SK-N-SH (cell line): ENCODE data around the gene DUSP2. TPM values are rescaled to one million over a fixed set of nuclear protein-coding genes. Genes with fewer than 3 reads are reported as not detected.

Experiments
- CTCF ChIA-PET: fragments of 300-600, 350-600 bp; formaldehyde crosslinking; extraction: SDS; loops from one replicate; lab custom pipeline; 2021; lab: Yijun Ruan, JAX
- POLR2A ChIA-PET: fragments of 350-600 bp; sonication (Branson Sonifier 250); formaldehyde crosslinking; extraction: SDS; loops from one replicate; lab custom pipeline; 2020; ENCODE audit warnings: antibody characterized with exemption, inconsistent platforms; lab: Yijun Ruan, JAX
- DNase-seq: peaks from one replicate; pipeline ENCODE4 v3.0.0; 2012
- H2AFZ ChIP-seq: fragments of 200-600 bp; sonication (generic); 2 replicates; pipeline ENCODE4 v1.8.1; 2016; ENCODE audit warnings: antibody characterized with exemption, mild to moderate bottlenecking, low read depth
- H3F3A ChIP-seq: fragments of 200-600 bp; sonication (generic); replicated peaks from 2 replicates; pipeline ENCODE3; 2016; ENCODE audit warnings: antibody characterized with exemption, mild to moderate bottlenecking; ENCODE audit not compliant: insufficient read depth
- H3K27ac ChIP-seq, 2 experiments: fragments of 200-500 bp in 1 of 2; fragments of 200-600 bp in 1 of 2; sonication (Bioruptor generic) in 1 of 2; sonication (generic), shearing (Covaris generic) in 1 of 2; 2 replicates each; pipeline versions ENCODE4 v1.5.1 to v1.6.1; 2014 to 2016; ENCODE audit warnings: low read depth in 2 of 2, inconsistent platforms in 1 of 2, low read length in 1 of 2, mild to moderate bottlenecking in 1 of 2, mixed read lengths in 1 of 2
- H3K27me3 ChIP-seq: fragments of 200-600 bp; sonication (generic), shearing (Covaris generic); 2 replicates; pipeline ENCODE4 v1.6.1; 2016; ENCODE audit warnings: mixed run types; ENCODE audit not compliant: insufficient read depth
- H3K36me3 ChIP-seq, 2 experiments: fragments of 200-500 bp in 1 of 2; fragments of 200-600 bp in 1 of 2; sonication (Bioruptor generic) in 1 of 2; sonication (generic) in 1 of 2; replicated peaks in 1 of 2; 2 replicates each; pipeline versions ENCODE3 to v1.5.1; 2014 to 2016; ENCODE audit warnings: low read length in 1 of 2, mild to moderate bottlenecking in 1 of 2; ENCODE audit not compliant: insufficient read depth in 2 of 2, control insufficient read depth in 1 of 2
- H3K4me1 ChIP-seq, 2 experiments: fragments of 200-500 bp in 1 of 2; fragments of 200-600 bp in 1 of 2; sonication (Bioruptor generic) in 1 of 2; sonication (generic), shearing (Covaris generic) in 1 of 2; 2 replicates each; pipeline versions ENCODE4 v1.5.1 to v1.6.1; 2014 to 2016; ENCODE audit warnings: low read depth in 1 of 2, low read length in 1 of 2, mixed run types in 1 of 2; ENCODE audit not compliant: insufficient read depth in 2 of 2, control insufficient read depth in 1 of 2
- H3K4me2 ChIP-seq: fragments of 200-600 bp; sonication (generic), shearing (Covaris generic); 2 replicates; pipeline ENCODE4 v1.6.1; 2017; ENCODE audit warnings: mixed run types
- H3K4me3 ChIP-seq, 2 experiments: fragments of 200-500 bp in 1 of 2; fragments of 200-600 bp in 1 of 2; sonication (Bioruptor generic) in 1 of 2; sonication (generic), shearing (Covaris generic) in 1 of 2; 2 replicates each; pipeline versions ENCODE4 v1.5.1 to v1.8.1; 2014 to 2016; ENCODE audit warnings: low read depth in 2 of 2, inconsistent platforms in 1 of 2, low read length in 1 of 2, mild to moderate bottlenecking in 1 of 2, mixed read lengths in 1 of 2, moderate library complexity in 1 of 2
- H3K79me2 ChIP-seq: fragments of 200-600 bp; sonication (generic); 2 replicates; pipeline ENCODE4 v1.8.1; 2017; ENCODE audit warnings: mild to moderate bottlenecking; ENCODE audit not compliant: insufficient read depth
- H3K9ac ChIP-seq: fragments of 200-600 bp; sonication (generic); 2 replicates; pipeline ENCODE4 v1.6.1; 2017; ENCODE audit warnings: mixed run types
- H3K9me2 ChIP-seq: fragments of 200-600 bp; sonication (generic); 2 replicates; pipeline ENCODE4 v1.6.1; 2017; ENCODE audit warnings: mixed run types
- H3K9me3 ChIP-seq: fragments of 200-600 bp; sonication (generic); 2 replicates; pipeline ENCODE4 v1.6.1; 2017; ENCODE audit warnings: mixed run types, mild to moderate bottlenecking, moderate library complexity
- H4K20me1 ChIP-seq: fragments of 200-600 bp; sonication (generic); 2 replicates; pipeline ENCODE4 v1.6.1; 2017; ENCODE audit warnings: mild to moderate bottlenecking, mixed run types; ENCODE audit not compliant: insufficient read depth
- FOXJ3 ChIP-seq: sonication (generic); formaldehyde crosslinking; IDR thresholded peaks from 2 replicates; pipeline ENCODE4 v1.5.1; 2020; ENCODE audit warnings: mild to moderate bottlenecking, missing genetic modification reagents
- MXI1 ChIP-seq: IDR thresholded peaks from 2 replicates; pipeline ENCODE4 v1.6.1; 2012; ENCODE audit warnings: mild to moderate bottlenecking, low read depth, low read length, improper control_type of control experiment
- POLR2AphosphoS5 ChIP-seq: IDR thresholded peaks from 2 replicates; pipeline ENCODE4 v1.6.1; 2012; ENCODE audit warnings: low read depth, low read length
- RCOR1 ChIP-seq: fragments of 150-350 bp; IDR thresholded peaks from 2 replicates; pipeline ENCODE4 v1.6.1; 2017; ENCODE audit warnings: antibody characterized with exemption, low read length
- RXRA ChIP-seq: IDR thresholded peaks from 2 replicates; pipeline ENCODE4 v1.4.0; 2012; ENCODE audit warnings: low read depth, mild to moderate bottlenecking, borderline replicate concordance
- TAF1 ChIP-seq: IDR thresholded peaks from 2 replicates; pipeline ENCODE4 v1.6.1; 2012; ENCODE audit warnings: low read depth, mild to moderate bottlenecking, low read length, moderate library complexity, borderline replicate concordance
- whole genome bisulfite sequencing: methylation state at CpG from one replicate; pipeline ENCODE4 v1.1.6; 2017; ENCODE audit warnings: low lambda C conversion rate; 5-methylcytosine and 5-hydroxymethylcytosine counted together
- polyA plus RNA-seq, 3 experiments: library from polyadenylated mRNA; depleted of rRNA; stranded (reverse); fragments of >200 nt; gene quantifications; 2 replicates each; pipeline ENCODE4 v1.2.3, GENCODE V29; 2012
- TF ChIP-seq, protein P1 (sequence below): IDR thresholded peaks from 2 replicates; pipeline ENCODE4 v1.4.0; 2012; ENCODE audit warnings: low read depth, borderline replicate concordance
- TF ChIP-seq, protein P2 (sequence below): IDR thresholded peaks from 2 replicates; pipeline ENCODE4 v1.4.0; 2012; ENCODE audit warnings: low read depth
- TF ChIP-seq, protein P3 (sequence below): fragments of 200-600 bp; sonication (generic); IDR thresholded peaks from 2 replicates; pipeline ENCODE4 v1.6.1; 2017; ENCODE audit warnings: antibody characterized with exemption, mild to moderate bottlenecking, moderate library complexity
- TF ChIP-seq, protein P4 (sequence below): IDR thresholded peaks from 2 replicates; pipeline ENCODE4; 2012
- TF ChIP-seq, protein P5 (sequence below): IDR thresholded peaks from 2 replicates; pipeline ENCODE4 v1.6.1; 2012; ENCODE audit warnings: mild to moderate bottlenecking, low read depth, low read length, moderate library complexity

DUSP2 gene
- polyA plus RNA-seq, 1 of the 3 experiments (the other 2 are of a cell fraction) = 0.79 TPM

DNA sequence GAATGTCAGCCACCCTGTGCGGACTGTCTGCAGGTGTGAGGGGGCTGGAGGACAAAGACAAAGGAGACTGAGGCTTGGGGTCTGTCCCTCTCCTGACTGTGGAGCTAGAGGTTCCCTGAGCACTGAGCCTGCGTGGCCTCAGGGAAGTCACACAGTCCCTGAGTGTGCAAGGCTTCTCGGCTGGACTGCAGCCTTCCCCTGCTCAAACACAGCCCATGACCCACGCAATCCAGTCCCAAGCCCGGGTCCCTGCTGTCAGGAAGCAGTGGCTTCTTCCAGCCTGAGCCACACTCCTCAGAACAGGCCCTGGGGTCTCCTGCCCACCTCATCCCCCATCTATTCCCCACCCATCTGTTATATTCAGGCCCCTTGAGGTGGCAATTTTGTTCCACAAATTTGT is 9.6 kb downstream of the DUSP2 start (continued):
- TF ChIP-seq, protein P1, sequence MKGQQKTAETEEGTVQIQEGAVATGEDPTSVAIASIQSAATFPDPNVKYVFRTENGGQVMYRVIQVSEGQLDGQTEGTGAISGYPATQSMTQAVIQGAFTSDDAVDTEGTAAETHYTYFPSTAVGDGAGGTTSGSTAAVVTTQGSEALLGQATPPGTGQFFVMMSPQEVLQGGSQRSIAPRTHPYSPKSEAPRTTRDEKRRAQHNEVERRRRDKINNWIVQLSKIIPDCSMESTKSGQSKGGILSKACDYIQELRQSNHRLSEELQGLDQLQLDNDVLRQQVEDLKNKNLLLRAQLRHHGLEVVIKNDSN = no peak
- TF ChIP-seq, protein P2, sequence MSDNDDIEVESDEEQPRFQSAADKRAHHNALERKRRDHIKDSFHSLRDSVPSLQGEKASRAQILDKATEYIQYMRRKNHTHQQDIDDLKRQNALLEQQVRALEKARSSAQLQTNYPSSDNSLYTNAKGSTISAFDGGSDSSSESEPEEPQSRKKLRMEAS = no peak

DNA sequence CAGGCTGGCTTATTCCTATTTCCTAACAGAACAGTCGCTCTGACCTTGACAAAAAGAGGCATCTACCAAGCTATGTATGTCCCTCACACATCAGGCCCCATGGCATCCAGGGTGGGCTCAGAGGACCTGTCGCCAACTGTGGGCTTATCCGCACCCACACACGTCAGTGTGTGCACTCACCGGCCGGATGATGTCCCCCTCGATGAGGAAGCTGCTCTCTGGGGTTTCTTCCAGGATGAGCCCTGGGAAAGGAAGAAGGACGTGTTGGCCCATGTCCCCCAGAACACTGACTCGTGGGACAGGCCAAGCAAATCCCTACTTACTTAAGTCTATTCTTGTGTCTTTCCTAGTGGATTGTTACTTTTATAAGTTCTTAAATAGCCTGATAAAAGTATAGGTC is 10.1 kb downstream of the DUSP2 start:
- H3F3A ChIP-seq = no peaks in the 10 kb centered on the region
- no peaks in the 10 kb centered on the region for H3K79me2 ChIP-seq
- H3K9me2 ChIP-seq = no peaks in the 10 kb centered on the region
- no peaks in the 10 kb centered on the region for H3K9me3 ChIP-seq
- WGBS = 83% methylated on average over 8 of the region's 9 CpGs
- no peaks in the 10 kb centered on the region for H3K36me3 ChIP-seq
- TF ChIP-seq RCOR1 (no peak), RXRA (no peak), MXI1 (no peak), TAF1 (no peak)
- TF ChIP-seq, all 33 proteins: peak for 0
- Histone ChIP-seq H3K27me3 (peaks cover 7% of the 10 kb centered on the region; the same call in 1 of the 2 replicates), H4K20me1 (no peaks in the 10 kb centered on the region), H3K4me1 (peaks cover 0 to 12% of the 10 kb centered on the region in 2 experiments; a peak in 1 of 4 replicates), H3K27ac (no peak overlapping the region), H3K9ac (no peak overlapping the region), H3K4me3 (no peak overlapping the region), H2AFZ (no peak overlapping the region), H3K4me2 (no peak overlapping the region)
- POLR2A ChIA-PET = no interaction called here
- CTCF ChIA-PET = interaction anchor here (1.0 kb wide), 1 partner anchor 18 kb away, joined by 3 read pairs; no protein-coding TSS in a partner anchor
- DNase-seq = no peak

DNA sequence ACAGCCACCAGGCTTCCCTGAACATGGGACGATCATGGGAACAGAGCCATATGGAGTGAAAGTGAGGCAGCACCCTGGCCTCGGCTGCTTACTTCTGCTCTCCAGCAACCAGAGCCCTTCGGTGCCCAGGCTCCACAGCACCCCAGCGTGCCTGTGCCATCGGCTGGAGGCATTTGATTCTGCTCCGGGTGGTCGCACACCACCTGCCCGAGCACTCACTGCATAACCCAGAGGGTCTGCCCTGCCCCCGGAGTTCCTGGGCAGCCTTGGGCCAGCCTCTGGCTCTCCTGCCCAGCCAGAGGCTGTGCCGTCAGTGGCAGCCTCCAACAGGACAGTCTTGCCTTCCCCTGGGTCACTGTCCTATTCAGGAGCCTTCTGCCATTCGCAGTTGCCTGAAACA is 10.8 kb downstream of the DUSP2 start:
- Histone ChIP-seq H3K4me2 (no peak overlapping the region), H3K4me3 (no peak overlapping the region), H3K9ac (no peak overlapping the region), H3K4me1 (peaks cover 0 to 12% of the 10 kb centered on the region in 2 experiments; a peak in 1 of 4 replicates), H3F3A (no peaks in the 10 kb centered on the region), H2AFZ (no peak overlapping the region), H3K79me2 (no peaks in the 10 kb centered on the region), H3K36me3 (no peaks in the 10 kb centered on the region), H3K27me3 (peaks cover 7% of the 10 kb centered on the region; the same call in 1 of the 2 replicates), H4K20me1 (no peaks in the 10 kb centered on the region), H3K27ac (no peak overlapping the region), H3K9me2 (no peaks in the 10 kb centered on the region), H3K9me3 (no peaks in the 10 kb centered on the region)
- DNase-seq = no peak
- WGBS = 74% methylated on average over 10 of the region's 11 CpGs
- POLR2A ChIA-PET = no interaction called here
- TF ChIP-seq FOXJ3 (CRISPR knock-in tag) (no peak), POLR2AphosphoS5 (no peak), TAF1 (no peak)
- TF ChIP-seq, protein P3, sequence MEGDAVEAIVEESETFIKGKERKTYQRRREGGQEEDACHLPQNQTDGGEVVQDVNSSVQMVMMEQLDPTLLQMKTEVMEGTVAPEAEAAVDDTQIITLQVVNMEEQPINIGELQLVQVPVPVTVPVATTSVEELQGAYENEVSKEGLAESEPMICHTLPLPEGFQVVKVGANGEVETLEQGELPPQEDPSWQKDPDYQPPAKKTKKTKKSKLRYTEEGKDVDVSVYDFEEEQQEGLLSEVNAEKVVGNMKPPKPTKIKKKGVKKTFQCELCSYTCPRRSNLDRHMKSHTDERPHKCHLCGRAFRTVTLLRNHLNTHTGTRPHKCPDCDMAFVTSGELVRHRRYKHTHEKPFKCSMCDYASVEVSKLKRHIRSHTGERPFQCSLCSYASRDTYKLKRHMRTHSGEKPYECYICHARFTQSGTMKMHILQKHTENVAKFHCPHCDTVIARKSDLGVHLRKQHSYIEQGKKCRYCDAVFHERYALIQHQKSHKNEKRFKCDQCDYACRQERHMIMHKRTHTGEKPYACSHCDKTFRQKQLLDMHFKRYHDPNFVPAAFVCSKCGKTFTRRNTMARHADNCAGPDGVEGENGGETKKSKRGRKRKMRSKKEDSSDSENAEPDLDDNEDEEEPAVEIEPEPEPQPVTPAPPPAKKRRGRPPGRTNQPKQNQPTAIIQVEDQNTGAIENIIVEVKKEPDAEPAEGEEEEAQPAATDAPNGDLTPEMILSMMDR = no peak
- TF ChIP-seq, protein P2 = no peak
- TF ChIP-seq, protein P4, sequence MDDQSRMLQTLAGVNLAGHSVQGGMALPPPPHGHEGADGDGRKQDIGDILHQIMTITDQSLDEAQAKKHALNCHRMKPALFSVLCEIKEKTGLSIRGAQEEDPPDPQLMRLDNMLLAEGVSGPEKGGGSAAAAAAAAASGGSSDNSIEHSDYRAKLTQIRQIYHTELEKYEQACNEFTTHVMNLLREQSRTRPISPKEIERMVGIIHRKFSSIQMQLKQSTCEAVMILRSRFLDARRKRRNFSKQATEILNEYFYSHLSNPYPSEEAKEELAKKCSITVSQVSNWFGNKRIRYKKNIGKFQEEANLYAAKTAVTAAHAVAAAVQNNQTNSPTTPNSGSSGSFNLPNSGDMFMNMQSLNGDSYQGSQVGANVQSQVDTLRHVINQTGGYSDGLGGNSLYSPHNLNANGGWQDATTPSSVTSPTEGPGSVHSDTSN = no peak
- TF ChIP-seq, protein P5, sequence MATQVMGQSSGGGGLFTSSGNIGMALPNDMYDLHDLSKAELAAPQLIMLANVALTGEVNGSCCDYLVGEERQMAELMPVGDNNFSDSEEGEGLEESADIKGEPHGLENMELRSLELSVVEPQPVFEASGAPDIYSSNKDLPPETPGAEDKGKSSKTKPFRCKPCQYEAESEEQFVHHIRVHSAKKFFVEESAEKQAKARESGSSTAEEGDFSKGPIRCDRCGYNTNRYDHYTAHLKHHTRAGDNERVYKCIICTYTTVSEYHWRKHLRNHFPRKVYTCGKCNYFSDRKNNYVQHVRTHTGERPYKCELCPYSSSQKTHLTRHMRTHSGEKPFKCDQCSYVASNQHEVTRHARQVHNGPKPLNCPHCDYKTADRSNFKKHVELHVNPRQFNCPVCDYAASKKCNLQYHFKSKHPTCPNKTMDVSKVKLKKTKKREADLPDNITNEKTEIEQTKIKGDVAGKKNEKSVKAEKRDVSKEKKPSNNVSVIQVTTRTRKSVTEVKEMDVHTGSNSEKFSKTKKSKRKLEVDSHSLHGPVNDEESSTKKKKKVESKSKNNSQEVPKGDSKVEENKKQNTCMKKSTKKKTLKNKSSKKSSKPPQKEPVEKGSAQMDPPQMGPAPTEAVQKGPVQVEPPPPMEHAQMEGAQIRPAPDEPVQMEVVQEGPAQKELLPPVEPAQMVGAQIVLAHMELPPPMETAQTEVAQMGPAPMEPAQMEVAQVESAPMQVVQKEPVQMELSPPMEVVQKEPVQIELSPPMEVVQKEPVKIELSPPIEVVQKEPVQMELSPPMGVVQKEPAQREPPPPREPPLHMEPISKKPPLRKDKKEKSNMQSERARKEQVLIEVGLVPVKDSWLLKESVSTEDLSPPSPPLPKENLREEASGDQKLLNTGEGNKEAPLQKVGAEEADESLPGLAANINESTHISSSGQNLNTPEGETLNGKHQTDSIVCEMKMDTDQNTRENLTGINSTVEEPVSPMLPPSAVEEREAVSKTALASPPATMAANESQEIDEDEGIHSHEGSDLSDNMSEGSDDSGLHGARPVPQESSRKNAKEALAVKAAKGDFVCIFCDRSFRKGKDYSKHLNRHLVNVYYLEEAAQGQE = no peak
- CTCF ChIA-PET = interaction anchor here (1.0 to 1.4 kb wide), 2 partner anchors 17 kb away, joined by 3 to 7 read pairs; no protein-coding TSS in a partner anchor
